HK-2 (cell line): ENCODE measurements around the gene AKAP10.
A peak's percentile ranks its signal among the peaks of the same experiment; 100 is the strongest.
"Not testable (repeated sequence)": the region's sequence is repeated elsewhere in the genome, so short reads cannot be mapped to it uniquely, and the experiment has no call there.

Experiments used
- DNase-seq: peaks from one replicate; pipeline ENCODE4 v3.0.0-alpha.2; 2018; ENCODE audit not compliant: unreplicated experiment

The AKAP10 gene

DNA sequence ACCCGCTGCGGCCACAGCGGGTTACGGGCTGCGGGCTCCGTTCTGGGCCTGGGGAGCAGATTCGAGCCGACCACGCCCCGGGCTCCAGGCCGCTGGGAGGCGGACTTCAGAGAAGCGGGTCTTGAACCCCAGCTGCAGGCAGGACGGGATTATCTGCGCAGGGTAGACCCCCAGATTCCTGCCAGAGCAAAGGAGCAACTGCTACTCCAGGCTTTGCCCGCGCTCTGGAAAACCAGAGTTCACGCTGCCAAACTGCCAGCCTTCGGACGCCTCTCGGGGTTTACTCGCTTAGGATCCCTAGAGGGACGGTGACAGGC is 109.6 kb downstream of the AKAP10 start:
- no peak for DNase-seq

DNA sequence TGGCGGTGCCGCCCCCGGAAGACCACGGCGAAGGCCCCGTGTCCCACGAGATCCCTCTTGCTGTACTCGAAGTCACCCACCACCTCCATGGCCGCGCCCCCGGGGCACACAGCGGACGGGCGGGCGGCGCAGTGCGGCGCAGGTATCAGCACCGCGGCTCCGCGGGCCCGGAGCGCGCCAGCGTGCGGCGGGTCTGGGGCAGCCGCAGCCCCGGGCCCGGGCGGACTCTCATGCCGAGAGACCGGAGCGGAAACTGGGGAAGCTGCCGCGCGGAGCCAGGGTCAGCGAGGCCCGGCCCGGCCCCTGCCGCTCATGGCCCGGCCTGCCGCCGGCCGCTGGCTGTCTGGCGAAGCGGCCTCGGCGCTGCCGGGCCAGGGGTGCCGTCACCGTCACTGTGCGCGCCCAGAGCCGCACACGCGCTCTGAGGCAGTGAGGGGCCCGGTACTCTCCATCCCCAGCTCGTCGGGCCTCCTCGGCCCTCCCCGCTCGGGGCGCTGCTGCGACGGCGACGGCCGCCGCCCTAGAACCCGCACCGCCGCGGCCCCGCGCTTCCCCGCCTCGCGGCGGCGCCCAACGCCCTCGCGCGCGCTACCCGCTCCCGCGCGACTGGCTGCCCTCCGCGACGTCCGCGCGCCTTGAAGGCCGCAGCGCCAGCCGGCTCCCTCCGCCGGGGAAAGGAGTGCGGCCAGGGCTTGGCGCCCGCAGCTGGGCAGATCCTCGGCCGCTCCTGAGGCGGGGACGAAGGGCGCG is 110.1 kb downstream of the AKAP10 start, which contains the start of gene ULK2:
TSS of gene ULK2 (minus strand) at position 608 of the 750 bp plus-strand sequence. CDS start at position 89, 519 bp downstream.
- DNase-seq = peak; percentile 46

DNA sequence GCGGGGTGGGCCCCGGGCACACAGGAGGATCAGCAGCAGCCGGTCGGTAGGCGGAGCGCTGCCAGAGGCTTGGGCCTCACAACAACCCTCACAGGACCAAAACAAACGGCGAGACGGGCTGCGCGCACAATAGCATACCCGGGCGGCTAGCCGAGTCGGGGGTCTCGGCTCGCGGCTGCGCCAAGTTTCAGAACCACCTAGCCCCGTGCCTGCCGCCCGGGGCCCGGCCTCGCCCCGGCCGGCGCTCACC is 110.6 kb downstream of the AKAP10 start:
- peak; percentile 51 for DNase-seq

DNA sequence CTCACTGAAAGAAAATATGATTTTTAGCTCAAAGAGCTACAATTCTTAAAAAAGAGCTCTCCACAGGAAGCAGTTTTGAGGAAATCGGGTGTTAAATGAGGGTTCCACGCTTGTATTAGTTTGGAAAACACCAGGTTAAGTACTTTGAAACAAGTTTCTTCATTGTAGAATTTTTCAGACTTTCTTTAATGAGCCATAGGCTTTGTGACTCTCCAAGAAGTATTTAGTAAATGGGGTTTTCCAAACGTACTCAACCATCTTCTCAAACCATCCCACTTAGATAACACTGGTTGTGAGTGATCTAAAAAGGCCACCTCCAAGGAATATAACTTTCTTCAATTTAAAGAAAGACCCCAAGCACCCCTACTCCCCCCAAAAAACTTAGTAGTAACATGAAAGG is 112.6 kb downstream of the AKAP10 start:
- no peak for DNase-seq

DNA sequence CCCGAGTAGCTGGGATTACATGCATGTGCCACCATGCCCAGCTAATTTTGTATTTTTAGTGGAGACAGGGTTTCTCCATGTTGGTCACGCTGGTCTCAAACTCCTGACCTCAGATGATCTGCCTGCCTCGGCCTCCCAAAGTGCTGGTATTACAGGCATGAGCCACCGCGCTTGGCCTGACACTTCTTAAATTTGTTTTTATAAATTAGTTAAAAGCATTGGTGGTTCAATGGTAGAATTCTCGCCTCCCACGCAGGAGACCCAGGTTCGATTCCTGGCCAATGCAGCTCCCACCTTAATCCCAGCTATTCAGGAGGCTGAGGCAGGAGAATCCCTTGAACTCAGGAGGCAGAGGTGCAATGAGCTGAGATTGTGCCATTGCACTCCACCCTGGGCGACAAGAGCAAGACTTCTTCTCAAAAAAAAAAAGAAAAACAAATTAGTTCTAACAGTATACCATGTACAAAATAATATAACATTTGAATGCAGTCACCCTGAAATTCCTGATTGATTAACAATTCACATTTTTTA is 116.9 kb downstream of the AKAP10 start:
- DNase-seq = not testable (repeated sequence)

DNA sequence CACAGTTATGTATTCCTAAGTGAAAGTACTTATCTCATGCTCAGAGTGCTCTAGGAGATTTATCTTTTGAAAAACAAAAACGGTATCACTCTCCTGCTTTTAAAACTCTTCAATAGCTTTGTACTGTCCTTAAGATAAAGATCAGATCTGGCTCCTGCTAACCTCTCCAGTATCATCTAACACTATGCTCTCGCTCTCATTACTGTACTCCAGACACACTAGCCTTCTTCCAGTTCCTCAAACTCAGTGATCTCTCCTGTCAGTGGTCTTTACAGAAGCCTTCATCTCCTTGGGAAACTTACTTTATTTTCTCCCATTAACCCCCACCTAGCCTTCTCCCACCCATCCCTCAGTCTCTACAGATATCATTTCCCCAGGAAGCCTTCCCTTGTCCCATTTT is 120.0 kb downstream of the AKAP10 start:
- DNase-seq = no peak
